NCI-H226 (cell line): ENCODE measurements around the gene CD84.
"Not testable (repeated sequence)": the region's sequence is repeated elsewhere in the genome, so short reads cannot be mapped to it uniquely, and the experiment has no call there.

Source experiments
- DNase-seq: peaks from one replicate; pipeline ENCODE4 v3.0.0-alpha.2; 2015

The CD84 gene

GRCh38 chr1:160539990-160540858 is 39.1 kb downstream of the CD84 start:
- peak; percentile 81 for DNase-seq

GRCh38 chr1:160539684-160539989 is 39.7 kb downstream of the CD84 start:
- no peak for DNase-seq

- DNase-seq: no peak
Observed at GRCh38 chr1:160538985-160539651, 40.2 kb downstream of the CD84 start.

- no peak for DNase-seq
Observed at GRCh38 chr1:160537714-160538665, 41.3 kb downstream of the CD84 start.

GRCh38 chr1:160534823-160535605 is 44.3 kb downstream of the CD84 start:
- no peak for DNase-seq

GRCh38 chr1:160532557-160532813 is 46.8 kb downstream of the CD84 start:
- not testable (repeated sequence) for DNase-seq

- not testable (repeated sequence) for DNase-seq
Observed at GRCh38 chr1:160531809-160532556, 47.3 kb downstream of the CD84 start.

- DNase-seq: not testable (repeated sequence)
Observed at GRCh38 chr1:160529401-160529952, 49.8 kb downstream of the CD84 start.

GRCh38 chr1:160523789-160524188 is 55.5 kb downstream of the CD84 start:
- DNase-seq: not testable (repeated sequence)

- DNase-seq: no peak
Observed at GRCh38 chr1:160522622-160523345, 56.5 kb downstream of the CD84 start, which contains the start of gene SLAMF6. Gene SLAMF6 (minus strand): TSS chr1:160523255. CDS start chr1:160523192, 63 bp downstream.

- DNase-seq: no peak
Observed at GRCh38 chr1:160522136-160522535, 57.2 kb downstream of the CD84 start.

- no peak for DNase-seq
Observed at GRCh38 chr1:160521554-160521953, 57.7 kb downstream of the CD84 start.

- no peak for DNase-seq
Observed at GRCh38 chr1:160520999-160521398, 58.3 kb downstream of the CD84 start.

GRCh38 chr1:160520582-160520981 is 58.7 kb downstream of the CD84 start:
- DNase-seq: peak; percentile 55

- peak; percentile 77 for DNase-seq
Observed at GRCh38 chr1:160519642-160520435, 59.5 kb downstream of the CD84 start.

- DNase-seq: not testable (repeated sequence)
Observed at GRCh38 chr1:160517519-160517918, 61.8 kb downstream of the CD84 start.

GRCh38 chr1:160515908-160516307 is 63.4 kb downstream of the CD84 start:
- not testable (repeated sequence) for DNase-seq

GRCh38 chr1:160504651-160505050 is 74.6 kb downstream of the CD84 start:
- DNase-seq: no peak

- DNase-seq: no peak
Observed at GRCh38 chr1:160503087-160503486, 76.2 kb downstream of the CD84 start.
